ENCODE results near the gene GRIN3B. TPM values are rescaled to one million over a fixed set of nuclear protein-coding genes. Genes with fewer than 3 reads are reported as not detected.
"Not testable (repeated sequence)": the region's sequence is repeated elsewhere in the genome, so short reads cannot be mapped to it uniquely, and the experiment has no call there.

The GRIN3B gene
- polyA plus RNA-seq, 1 donor from 2014 or later = not detected

DNA sequence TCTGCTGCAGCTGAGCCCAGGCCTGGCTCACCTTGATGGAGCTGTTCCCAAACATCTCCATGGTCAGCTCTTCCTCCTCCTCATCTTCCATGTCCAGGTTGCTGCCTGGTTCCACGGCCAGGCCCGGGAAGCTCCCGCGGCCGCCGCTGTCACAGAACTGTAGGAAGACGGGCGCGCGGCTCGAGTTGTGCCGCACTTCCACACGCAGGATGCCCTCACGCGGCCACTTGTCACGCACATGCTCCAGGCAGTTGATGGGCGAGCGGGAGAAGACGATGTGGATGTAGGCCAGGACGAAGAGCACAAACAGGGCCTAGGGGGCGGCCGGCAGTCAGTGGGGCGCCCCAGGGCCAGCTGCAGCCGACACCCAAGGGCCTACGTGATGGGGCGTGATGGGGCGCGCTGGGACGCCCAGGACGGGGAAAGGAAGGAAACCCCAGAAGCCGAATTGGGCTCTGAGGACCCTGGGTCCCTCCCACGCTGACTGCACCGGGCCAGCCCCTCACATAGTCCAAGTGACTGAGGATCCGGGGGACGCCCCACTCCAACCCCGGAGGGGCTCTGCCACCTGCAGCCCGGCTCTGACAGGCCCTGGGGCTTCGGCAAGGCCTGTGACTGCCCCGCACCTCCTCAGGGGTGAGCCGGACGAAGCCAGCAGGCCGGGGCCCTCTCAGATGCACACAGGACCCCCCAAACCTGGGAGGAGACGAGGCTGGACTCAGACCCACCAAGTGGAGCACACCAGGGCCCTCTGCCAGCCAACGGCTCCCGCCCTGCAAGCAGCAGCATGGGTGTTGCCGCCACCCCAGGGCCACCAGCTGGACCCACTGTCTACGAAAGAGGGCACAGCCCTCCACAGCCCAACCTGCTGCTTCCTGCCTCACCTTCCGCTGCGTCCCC lies 14.2 kb downstream of the GRIN3B start:
- peak overlapping the region in 1 of 4 donors; percentile 32 for H3K4me3 Mint-ChIP-seq
- no peaks in the 10 kb centered on the region for H3K36me3 Mint-ChIP-seq
- H3K27me3 Mint-ChIP-seq = no peaks in the 10 kb centered on the region
- H3K27ac Mint-ChIP-seq = peak overlapping the region in 1 of 3 donors; percentile 73
- peaks cover 0 to 25% (median 18%) of the 10 kb centered on the region in 3 donors for H3K4me1 Mint-ChIP-seq
- H3K9me3 Mint-ChIP-seq = no peaks in the 10 kb centered on the region

DNA sequence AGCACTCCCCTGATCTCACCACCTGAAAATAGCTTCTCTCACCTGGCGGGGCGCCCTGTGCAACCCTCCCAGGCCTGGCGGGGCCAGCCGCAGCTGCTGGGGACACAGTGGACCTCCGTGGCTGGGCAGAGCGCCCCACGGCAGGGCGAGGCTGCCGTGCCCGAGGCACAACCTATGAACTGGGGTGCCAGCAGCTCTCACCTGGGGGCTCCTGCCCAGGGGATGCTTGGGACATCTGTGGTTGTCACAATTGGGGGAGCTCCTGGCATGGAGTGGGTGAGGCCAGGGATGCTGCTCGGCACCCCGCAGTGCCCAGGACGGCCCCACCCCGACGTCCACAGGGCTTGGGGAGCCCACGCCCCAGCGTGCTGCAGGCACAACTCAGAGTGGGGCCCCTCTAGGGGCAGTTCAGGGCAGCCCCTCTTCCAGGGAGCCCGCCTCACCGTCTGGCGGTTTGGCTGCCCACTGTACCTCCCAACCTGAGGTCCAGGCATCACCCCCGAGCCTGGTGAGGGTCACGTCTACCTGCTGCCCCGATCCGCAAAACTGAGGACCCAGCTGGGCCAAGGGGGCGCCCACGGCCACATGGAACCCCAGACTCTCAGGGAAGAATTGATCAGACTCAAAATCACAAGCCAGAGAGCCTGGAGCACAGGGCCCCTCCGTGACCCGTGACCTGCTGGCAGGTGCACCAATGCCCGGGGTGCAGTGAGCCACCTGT lies 15.0 kb downstream of the GRIN3B start:
- Mint-ChIP-seq H3K27me3 (no peaks in the 10 kb centered on the region), H3K4me3 (no peak overlapping the region), H3K27ac (peak overlapping the region in 1 of 3 donors; percentile 78), H3K36me3 (no peaks in the 10 kb centered on the region), H3K4me1 (peaks cover 0 to 25% (median 18%) of the 10 kb centered on the region in 3 donors), H3K9me3 (no peaks in the 10 kb centered on the region)

DNA sequence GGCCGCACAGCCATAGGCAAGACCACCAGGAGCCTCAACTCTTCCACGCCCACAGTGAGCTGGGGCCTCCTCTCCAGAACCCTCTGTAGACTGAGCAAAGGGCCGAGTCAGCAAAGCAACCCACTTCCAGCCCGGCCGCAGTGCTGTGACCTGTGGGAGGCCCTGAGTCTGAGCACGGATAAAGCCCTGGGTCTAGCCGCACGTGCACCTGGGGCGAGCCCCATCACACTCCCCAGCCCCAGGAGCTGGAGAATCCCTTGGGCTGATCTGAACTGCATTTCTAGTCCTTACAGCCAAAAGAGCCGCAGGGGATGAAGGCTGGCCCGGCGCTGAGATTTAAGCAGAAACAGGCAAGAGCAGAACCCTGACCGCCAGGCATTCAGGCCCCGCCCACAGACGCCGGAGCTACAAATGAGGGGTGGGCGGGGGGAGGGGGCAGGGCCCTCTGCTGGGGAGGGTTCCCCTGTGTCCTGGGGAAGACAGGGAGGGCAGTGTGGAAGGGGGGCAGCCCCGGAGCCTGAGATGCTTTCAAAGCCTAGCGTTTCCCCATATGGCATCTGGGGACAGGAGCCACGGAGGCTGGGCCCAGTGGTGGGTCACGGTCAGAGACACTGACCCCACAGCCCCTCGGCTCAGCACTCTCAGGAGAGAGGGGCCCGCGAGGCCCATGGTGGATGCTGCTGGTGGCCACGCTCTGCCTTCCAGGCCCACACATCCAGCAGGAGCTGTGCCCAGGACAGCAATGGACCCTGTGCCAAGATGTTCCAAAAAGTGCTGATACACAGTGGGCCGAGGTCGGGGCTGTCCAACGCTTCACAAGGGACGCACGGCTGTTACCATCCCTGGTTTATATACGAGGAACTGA lies 15.8 kb downstream of the GRIN3B start:
- no peaks in the 10 kb centered on the region for H3K9me3 Mint-ChIP-seq
- H3K4me3 Mint-ChIP-seq = peak overlapping the region in 2 of 4 donors; percentile 80 to 93
- H3K36me3 Mint-ChIP-seq = no peaks in the 10 kb centered on the region
- peaks cover 0 to 25% (median 18%) of the 10 kb centered on the region in 3 donors for H3K4me1 Mint-ChIP-seq
- peak overlapping the region in 2 of 3 donors; percentile 73 to 78 for H3K27ac Mint-ChIP-seq
- H3K27me3 Mint-ChIP-seq = no peaks in the 10 kb centered on the region

DNA sequence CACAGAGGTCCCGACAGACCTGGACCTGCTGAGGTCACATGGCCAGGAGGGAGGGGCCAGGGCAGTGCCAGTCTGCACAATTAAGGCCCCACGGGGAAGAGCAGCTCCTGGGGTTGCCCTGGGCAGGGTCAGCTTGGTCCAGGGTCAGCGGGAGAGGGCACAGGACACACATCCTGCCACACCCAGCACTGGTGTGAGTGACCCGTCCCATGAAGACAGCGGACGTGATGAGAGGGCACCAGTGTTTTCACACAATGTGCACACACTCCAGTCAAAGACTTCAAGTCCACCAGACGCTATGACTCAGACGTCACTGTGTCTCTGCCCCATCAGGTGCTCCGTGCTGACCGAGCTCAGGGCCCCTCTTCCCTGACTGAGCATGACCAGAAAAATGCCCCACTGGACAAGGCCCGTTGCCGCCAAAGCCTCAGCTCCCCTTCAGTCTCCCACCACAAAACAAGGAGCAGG lies 16.5 kb downstream of the GRIN3B start:
- H3K4me1 Mint-ChIP-seq = peaks cover 0 to 28% (median 21%) of the 10 kb centered on the region in 3 donors
- peak overlapping the region; percentile 80 to 93 (median 86) for H3K4me3 Mint-ChIP-seq
- H3K9me3 Mint-ChIP-seq = no peaks in the 10 kb centered on the region
- H3K27ac Mint-ChIP-seq = peak overlapping the region in 2 of 3 donors; percentile 78 to 90
- no peaks in the 10 kb centered on the region for H3K27me3 Mint-ChIP-seq
- H3K36me3 Mint-ChIP-seq = no peaks in the 10 kb centered on the region

DNA sequence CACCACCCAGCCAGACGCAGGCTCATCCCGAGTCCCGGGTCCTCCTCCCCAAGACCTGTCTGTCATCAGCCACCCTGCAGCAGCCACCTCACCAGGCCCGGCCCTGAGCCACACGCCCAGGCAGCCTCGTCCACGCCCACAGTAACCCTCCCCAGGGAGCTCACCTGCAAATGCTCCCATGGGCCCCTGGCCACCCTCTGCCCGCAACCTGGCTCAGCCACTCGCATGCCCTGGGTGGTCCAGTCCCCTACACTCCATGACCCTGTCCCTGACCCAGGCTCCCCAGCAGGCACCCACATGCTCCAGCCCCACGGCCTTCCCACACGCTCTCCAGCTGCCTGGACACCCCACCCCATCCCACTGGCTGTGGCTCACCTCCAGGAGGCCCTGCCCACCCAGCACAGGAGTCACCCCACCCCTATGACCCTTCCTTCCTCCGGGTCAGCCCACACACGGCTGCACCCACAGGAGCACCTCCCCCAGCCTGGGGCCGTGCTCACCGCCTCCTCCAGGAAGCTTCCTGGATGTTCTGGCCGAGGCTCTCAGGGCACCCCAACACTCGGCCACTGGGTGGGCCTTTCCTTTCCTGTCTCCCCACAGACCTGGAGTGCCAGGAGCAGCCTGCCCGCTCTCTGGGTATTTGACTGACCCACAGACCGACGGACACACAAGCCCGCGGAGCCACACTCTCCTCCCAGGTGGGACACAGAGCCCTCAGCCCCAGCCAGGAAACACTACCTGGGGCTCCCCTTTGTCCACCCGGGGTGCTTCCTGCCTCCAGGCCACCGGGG lies 17.1 kb downstream of the GRIN3B start:
- no peaks in the 10 kb centered on the region for H3K9me3 Mint-ChIP-seq
- peak overlapping the region; percentile 80 to 93 (median 86) for H3K4me3 Mint-ChIP-seq
- no peaks in the 10 kb centered on the region for H3K27me3 Mint-ChIP-seq
- no peaks in the 10 kb centered on the region for H3K36me3 Mint-ChIP-seq
- H3K27ac Mint-ChIP-seq = peak overlapping the region; percentile 78 to 90 (median 89)
- peaks cover 0 to 29% (median 21%) of the 10 kb centered on the region in 3 donors for H3K4me1 Mint-ChIP-seq

DNA sequence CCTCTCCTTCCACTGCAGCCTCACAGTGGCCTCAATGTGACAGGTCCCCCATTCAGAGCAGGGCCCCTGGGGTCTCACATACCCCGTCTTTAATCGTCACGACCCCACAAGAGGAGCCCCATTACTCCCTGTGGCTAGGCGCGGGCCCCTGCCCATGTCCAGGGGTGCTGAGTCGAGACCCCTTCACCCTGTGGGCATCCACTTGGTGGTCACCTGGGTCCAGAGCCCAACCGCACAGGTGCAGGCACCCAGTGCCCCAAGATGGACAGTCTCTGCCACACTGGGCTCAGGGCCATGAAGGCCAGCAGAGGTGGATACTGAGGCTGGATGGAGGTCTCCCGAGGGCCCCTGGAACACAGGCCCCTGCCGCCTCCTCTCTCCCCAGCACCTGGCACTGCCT lies 17.7 kb downstream of the GRIN3B start:
- peaks cover 0 to 31% (median 21%) of the 10 kb centered on the region in 3 donors for H3K4me1 Mint-ChIP-seq
- peak overlapping the region; percentile 85 to 93 (median 86) for H3K4me3 Mint-ChIP-seq
- H3K27ac Mint-ChIP-seq = peak overlapping the region in 2 of 3 donors; percentile 78 to 89
- no peaks in the 10 kb centered on the region for H3K27me3 Mint-ChIP-seq
- H3K36me3 Mint-ChIP-seq = no peaks in the 10 kb centered on the region
- H3K9me3 Mint-ChIP-seq = no peaks in the 10 kb centered on the region

DNA sequence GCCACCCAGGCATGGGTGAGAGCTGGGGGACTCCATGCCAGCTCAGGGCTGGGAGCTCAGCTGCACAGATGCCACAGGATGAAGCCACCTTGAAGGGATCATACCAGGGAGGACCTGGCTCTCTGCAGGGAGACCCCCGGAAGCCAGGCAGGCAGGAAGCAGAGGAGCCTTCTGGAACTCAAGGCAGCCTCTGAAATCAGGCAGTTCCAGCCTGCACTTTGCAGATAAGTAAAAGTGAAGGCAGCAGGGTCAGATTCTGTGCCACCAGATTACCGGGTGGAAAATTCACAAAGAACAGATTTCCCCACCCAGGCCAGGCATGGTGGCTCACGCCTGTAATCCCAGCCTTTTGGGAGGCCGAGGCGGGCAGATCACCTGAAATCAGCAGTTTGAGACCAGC lies 18.2 kb downstream of the GRIN3B start:
- Mint-ChIP-seq H3K27ac (peak overlapping the region in 1 of 3 donors; percentile 72), H3K4me1 (peaks cover 0 to 31% (median 21%) of the 10 kb centered on the region in 3 donors), H3K36me3 (no peaks in the 10 kb centered on the region), H3K9me3 (no peaks in the 10 kb centered on the region), H3K27me3 (no peaks in the 10 kb centered on the region), H3K4me3 (peak overlapping the region; percentile 77 to 87 (median 86))

DNA sequence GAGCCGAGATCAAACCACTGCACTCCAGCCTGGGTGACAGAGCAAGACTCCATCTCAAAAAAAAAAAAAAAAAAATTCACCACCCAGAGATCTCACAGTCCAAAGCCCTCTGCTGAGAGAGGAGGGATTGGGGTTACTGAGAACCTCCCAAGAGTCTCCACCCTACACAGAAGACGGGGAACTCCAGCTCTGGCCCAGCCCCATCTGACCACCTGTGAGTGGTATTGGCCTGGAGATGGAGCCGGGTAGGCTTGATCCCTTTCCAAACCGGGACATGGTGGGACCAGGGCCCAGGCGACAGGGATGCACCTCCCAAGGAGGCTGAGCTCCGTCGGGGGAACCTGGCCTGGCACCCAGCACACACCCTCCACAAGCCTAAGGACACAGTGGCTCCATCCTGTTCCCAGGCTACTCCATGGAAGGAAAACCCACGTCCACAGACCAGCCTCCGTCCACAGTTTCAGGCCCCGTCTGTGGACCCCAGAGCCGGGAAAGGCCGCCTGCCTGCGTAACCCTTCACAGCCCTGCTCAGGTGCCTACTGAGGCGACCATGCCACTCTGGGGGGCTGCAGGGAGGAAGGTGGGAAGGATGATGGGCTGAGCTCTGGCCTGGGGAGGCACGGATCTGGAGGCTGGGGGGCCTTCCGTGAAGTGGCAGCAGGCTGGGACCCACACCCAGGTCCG lies 18.9 kb downstream of the GRIN3B start:
- Mint-ChIP-seq H3K4me3 (peak overlapping the region; percentile 77 to 87 (median 86)), H3K4me1 (peaks cover 0 to 31% (median 21%) of the 10 kb centered on the region in 3 donors), H3K36me3 (no peaks in the 10 kb centered on the region), H3K27ac (peak overlapping the region in 2 of 3 donors; percentile 72 to 99), H3K27me3 (no peaks in the 10 kb centered on the region), H3K9me3 (no peaks in the 10 kb centered on the region)

DNA sequence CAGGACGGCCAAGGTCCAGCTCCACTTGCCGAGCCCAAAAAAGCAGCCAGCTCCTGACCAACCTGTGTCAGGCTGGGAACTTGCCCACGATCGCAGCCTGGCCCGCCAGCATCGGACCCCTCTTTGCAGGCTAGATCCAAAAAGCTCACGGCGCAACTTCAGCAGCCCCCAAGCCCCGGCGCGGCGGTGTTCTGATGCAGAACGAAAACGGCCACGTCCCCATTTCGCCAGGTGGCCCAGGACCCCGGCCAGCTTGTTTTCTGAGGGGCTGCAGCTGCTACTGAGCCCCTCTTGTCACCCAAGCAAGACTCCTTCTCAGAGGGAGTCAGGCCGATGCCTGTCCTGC lies 19.4 kb downstream of the GRIN3B start:
- no peaks in the 10 kb centered on the region for H3K27me3 Mint-ChIP-seq
- peak overlapping the region; percentile 76 to 99 (median 97) for H3K27ac Mint-ChIP-seq
- no peaks in the 10 kb centered on the region for H3K9me3 Mint-ChIP-seq
- H3K4me1 Mint-ChIP-seq = peaks cover 0 to 31% (median 21%) of the 10 kb centered on the region in 3 donors
- peak overlapping the region; percentile 86 to 96 (median 87) for H3K4me3 Mint-ChIP-seq
- no peaks in the 10 kb centered on the region for H3K36me3 Mint-ChIP-seq

DNA sequence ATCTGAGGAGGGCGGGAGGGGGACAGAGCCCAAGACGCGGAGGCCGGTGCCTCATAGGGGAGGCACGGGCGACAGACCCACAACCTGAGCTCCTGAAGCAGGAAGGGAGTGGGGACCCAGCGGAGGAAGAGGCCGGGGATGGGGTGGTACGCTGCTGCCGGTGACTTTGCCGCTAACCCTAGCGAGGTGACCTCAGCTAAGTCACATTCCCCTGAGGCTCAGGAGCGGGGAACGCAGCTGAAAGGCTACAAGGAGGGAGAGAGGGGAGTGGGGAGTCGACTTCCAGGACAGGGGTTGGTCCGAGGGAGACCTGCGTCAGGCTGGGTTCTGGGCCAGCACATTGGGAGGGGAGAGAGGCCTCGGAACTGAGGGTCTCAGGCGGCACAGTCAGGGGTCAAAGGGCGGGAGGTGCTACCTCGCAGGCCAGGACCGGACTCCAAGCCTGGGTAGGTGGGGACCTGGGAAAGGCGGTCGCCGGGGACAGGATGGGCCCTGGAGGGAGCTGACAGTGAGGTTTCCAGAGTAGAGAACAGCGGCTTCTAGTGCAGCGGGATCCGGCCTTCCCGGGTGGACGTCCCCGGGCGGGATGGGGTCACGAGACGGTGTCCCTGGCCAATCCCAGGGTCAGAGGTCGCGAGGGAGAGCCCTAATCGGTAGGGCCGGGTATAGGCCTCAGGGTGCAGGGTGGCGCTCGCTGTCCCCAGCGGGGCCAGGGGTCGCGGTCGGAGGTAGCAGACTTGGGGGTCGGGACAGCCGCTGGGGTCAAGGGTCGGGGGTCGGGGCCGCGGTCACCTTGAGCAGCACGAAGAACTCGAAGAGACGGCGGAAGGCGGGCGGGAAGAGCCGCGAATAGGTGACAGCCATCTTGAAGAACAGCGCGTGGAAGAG lies 20.0 kb downstream of the GRIN3B start:
- H3K4me3 Mint-ChIP-seq = peak overlapping the region; percentile 86 to 96 (median 87)
- peak overlapping the region; percentile 76 to 99 (median 97) for H3K27ac Mint-ChIP-seq
- no peaks in the 10 kb centered on the region for H3K9me3 Mint-ChIP-seq
- peaks cover 0 to 31% (median 22%) of the 10 kb centered on the region in 3 donors for H3K4me1 Mint-ChIP-seq
- H3K27me3 Mint-ChIP-seq = no peaks in the 10 kb centered on the region
- H3K36me3 Mint-ChIP-seq = no peaks in the 10 kb centered on the region

DNA sequence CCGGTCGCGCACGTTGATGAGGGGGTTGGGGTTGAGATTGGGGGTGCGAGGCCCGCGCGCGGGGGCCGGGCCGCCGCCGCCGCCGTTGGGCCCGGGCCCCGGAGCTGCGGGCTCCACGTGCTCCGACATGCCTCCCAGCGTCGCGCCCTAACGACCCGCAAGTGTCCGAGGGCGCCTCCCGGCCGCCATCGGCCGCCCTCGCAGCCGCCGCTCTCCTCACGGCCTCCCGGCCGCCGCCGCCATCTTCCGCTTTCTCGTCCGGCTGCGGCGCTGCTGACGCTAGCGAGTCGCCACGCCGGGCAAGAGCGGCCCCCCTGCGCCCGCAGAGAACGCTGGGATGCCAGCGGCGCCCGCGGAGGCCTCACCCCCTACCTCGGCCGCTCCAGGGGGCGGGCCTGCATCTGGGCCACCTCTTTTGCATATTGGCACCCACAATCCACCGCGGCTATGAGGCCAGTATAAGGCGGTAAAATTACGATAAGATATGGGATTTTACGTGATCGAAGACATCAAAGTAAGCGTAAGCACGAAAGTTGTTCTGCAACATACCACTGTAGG lies 20.7 kb downstream of the GRIN3B start, which contains the start of gene TMEM259:
Gene TMEM259, minus strand, starts transcription at position 256 of the 558 bp plus-strand sequence. Its CDS starts 127 bp downstream, at position 129.
- H3K4me1 Mint-ChIP-seq = peaks cover 0 to 31% (median 22%) of the 10 kb centered on the region in 3 donors
- no peaks in the 10 kb centered on the region for H3K27me3 Mint-ChIP-seq
- peak within 1 kb of the TSS; percentile 86 to 96 (median 87) for H3K4me3 Mint-ChIP-seq
- H3K36me3 Mint-ChIP-seq = no peaks in the 10 kb centered on the region
- no peaks in the 10 kb centered on the region for H3K9me3 Mint-ChIP-seq
- H3K27ac Mint-ChIP-seq = peak within 1 kb of the TSS; percentile 97 to 99 (median 99)

DNA sequence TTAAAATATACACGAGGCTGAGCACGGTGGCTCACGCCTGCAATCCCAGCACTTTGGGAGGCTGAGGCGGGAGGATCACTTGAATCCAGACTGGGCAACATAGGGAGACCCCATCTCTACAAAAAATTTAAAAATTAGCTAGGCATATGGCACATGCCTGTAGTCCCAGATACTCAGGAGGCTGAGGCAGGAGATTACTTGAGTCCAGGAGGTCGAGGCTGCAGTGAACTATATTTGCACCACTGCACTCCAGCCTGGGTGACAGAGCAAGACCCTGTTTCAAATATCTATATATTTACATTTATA lies 23.6 kb downstream of the GRIN3B start:
- Mint-ChIP-seq H3K4me1 (peaks cover 6 to 12% (median 11%) of the 10 kb centered on the region in 3 donors), H3K4me3 (peak overlapping the region in 2 of 4 donors; percentile 38 to 56), H3K27ac (peak overlapping the region in 1 of 3 donors; percentile 36)
- H3K36me3 Mint-ChIP-seq, H3K9me3 Mint-ChIP-seq, H3K27me3 Mint-ChIP-seq: not testable (repeated sequence)
